ENCODE results near the gene THOC6.
"Not testable (repeated sequence)": the region's sequence is repeated elsewhere in the genome, so short reads cannot be mapped to it uniquely, and the experiment has no call there.

Gene THOC6

GRCh38 chr16:3075946-3076345 lies 52.1 kb downstream of the THOC6 start:
- DNase-seq, result not testable (repeated sequence)

GRCh38 chr16:3076577-3076976 lies 52.7 kb downstream of the THOC6 start:
- no peak for DNase-seq
